Measurements from ENCODE around the gene MRPS7. TPM values are rescaled to one million over a fixed set of nuclear protein-coding genes. Genes with fewer than 3 reads are reported as not detected.

MRPS7 gene
- total RNA-seq: 67.8 and 76.7 TPM in 2 replicates

GRCh38 chr17:75261336-75262111, at the start of gene MRPS7, which contains the start of gene GGA3:
TSS of gene MRPS7 (plus strand) at chr17:75261879. CDS start at chr17:75261901, 22 bp downstream.
TSS of gene GGA3 (minus strand) at chr17:75261606. CDS start at chr17:75261587, 19 bp downstream.

GRCh38 chr17:75270966-75271232, 9.2 kb downstream of the MRPS7 start, which contains the start of gene MIF4GD:
TSS of gene MIF4GD (minus strand) at chr17:75271231. CDS start at chr17:75270195, 1,036 bp downstream.

GRCh38 chr17:75289115-75289831, 27.6 kb downstream of the MRPS7 start, which contains the start of gene SLC25A19:
TSS of gene SLC25A19 (minus strand) at chr17:75289433. CDS start at chr17:75286764, 2,669 bp downstream.

Other genes starting within 250 kb of the MRPS7 start
- gene MRPL58, start 249.2 kb upstream of the MRPS7 start, total RNA-seq: 85.4 and 109 TPM in 2 replicates
- 191 and 298 TPM in 2 replicates for gene ATP5PD, start 214.9 kb upstream of the MRPS7 start, total RNA-seq
- gene KCTD2, start 214.7 kb upstream of the MRPS7 start, total RNA-seq: 15.0 and 19.5 TPM in 2 replicates
- 4.7 and 6.0 TPM in 2 replicates for gene SLC16A5, start 173.9 kb upstream of the MRPS7 start, total RNA-seq
- gene ARMC7, start 151.9 kb upstream of the MRPS7 start, total RNA-seq: 6.3 and 7.8 TPM in 2 replicates
- 60.8 and 62.7 TPM in 2 replicates for gene NT5C, start 130.1 kb upstream of the MRPS7 start, total RNA-seq
- gene JPT1, start 107.4 kb upstream of the MRPS7 start, total RNA-seq: 273 and 396 TPM in 2 replicates
- 88.3 and 95.2 TPM in 2 replicates for gene SUMO2, start 78.9 kb upstream of the MRPS7 start, total RNA-seq
- 44.2 and 50.5 TPM in 2 replicates for gene NUP85, start 56.2 kb upstream of the MRPS7 start, total RNA-seq
- gene GGA3, start 273 bp upstream of the MRPS7 start, total RNA-seq: 22.5 and 25.7 TPM in 2 replicates
- 14.1 and 23.5 TPM in 2 replicates for gene MIF4GD, start 9.4 kb downstream of the MRPS7 start, total RNA-seq
- 16.3 and 19.8 TPM in 2 replicates for gene SLC25A19, start 27.6 kb downstream of the MRPS7 start, total RNA-seq
- 141 and 147 TPM in 2 replicates for gene GRB2, start 143.8 kb downstream of the MRPS7 start, total RNA-seq
- gene TMEM94, start 194.8 kb downstream of the MRPS7 start, total RNA-seq: 35.6 and 48.6 TPM in 2 replicates